HG02884 (cell line): Measurements from ENCODE around the gene ZBTB26.
A peak's percentile ranks its signal among the peaks of the same experiment; 100 is the strongest.

ENCODE experiments used
- ATAC-seq: cut with Tn5 transposase; IDR thresholded peaks from one replicate; pipeline ENCODE4 v1.9.1; 2021; ENCODE audit warnings: mild to moderate bottlenecking, moderate library complexity; ENCODE audit not compliant: unreplicated experiment

ZBTB26 gene

DNA sequence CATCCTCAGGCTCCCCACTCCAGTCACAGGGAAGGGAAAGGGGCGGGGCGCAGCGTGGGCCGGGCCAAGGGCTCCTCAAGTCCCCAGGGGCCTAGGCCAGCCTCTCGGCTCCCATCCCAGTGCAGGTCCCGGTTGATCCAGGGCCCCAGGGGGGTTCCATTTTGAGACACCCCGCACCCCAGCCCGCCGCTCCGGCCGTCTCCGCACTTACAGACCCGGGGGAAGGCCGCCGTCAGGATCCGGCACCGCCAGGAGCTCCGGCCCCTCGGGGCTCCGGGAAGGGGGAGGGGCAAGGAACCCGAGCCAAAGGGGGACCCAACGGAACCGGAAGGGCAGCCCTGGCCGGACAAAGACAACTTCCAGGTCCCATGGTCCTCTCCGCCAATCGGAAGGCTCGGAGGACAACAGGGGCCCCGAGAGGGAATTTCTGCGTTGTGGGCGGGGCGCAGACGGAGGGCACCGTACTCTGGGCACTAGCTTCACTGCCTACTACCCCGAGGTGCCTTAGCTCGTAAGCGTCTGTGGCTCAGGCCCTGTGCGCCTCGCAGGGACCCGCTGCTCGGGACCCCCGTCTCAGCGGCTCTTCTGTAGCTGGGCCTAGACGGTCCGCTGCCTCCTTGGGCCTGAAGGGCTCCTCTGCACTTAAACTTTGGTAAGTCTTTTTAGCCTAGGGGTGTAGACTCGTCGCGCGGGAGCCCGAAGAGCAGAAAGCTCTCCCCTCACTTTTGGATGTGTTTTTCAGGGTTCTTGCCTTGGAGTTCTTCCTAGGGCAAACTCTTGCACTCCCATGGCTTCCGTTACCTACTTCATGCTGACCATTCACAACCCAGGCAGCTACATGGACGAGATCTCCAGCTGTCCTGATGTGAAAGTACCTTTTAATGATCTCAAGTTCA, at the start of gene ZBTB26:
Gene ZBTB26 (minus strand): TSS at position 287 of the 896 bp plus-strand sequence. CDS start 11,578 bp downstream, outside the sequence.
- ATAC-seq, result peak; percentile 87

- no peak for ATAC-seq
These were observed 47.3 kb upstream of the ZBTB26 start for GRCh38 chr9:122978601-122979000.

DNA sequence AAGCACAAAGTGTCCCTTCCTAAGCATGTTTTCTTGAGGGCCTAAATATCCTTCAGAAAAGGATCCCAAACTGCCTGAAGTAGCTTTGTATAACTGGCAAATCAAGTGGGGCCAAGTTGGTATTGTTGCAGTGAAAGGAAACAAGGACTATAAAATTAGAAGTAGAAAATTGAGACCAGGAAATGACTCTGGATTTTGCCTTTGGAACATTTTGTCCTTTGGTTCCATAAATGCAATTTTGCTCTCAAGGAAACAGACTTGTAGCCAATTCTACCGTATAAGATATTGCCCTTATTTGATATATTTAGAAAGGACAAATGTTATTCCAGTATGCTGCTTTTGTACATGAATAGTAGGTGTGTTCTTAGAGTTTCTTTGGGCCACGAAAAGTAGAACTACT, 43.9 kb upstream of the ZBTB26 start:
- ATAC-seq, result no peak

DNA sequence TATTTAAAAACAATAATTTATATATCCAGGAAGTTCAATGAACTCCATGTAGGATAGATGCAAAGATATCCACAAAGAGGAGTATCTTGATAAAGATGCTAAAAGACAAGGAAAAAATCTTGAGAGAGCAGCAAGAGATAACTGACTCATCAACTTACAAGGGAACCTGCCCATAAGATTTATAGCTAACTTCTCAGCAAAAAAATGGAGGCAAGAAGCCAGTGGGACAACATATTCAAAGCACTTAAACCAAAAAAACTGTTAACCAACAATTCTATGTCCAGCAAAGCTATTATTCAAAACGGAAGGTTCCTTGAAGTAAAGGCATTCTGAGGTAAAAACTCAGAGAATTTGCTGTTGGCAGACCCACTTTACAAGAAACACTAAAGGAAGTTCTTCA, 29.8 kb upstream of the ZBTB26 start:
- ATAC-seq, result no peak

DNA sequence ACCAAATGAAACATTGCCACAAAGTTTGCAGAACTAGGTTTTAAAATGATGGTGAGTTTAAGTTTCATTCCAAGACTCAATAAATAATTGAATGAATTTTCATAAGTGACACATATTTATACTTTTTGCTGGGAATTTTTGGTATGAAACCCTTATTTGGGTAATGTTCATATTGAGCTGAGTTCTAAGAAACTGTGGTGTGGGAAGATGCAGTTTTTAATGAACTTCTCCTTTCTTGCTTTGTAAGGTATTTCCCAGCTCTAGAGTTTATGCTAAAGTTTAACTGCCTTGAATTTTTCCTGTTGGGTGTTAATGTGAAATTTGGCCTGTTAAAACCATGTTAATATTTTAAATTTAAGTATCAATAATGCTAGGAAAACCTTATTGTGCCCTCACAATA, 24.6 kb upstream of the ZBTB26 start:
- ATAC-seq, result no peak

GRCh38 chr9:122954253-122954691, 23.0 kb upstream of the ZBTB26 start:
- no peak for ATAC-seq

- no peak for ATAC-seq
These were observed 19.7 kb upstream of the ZBTB26 start for GRCh38 chr9:122951056-122951455.

DNA sequence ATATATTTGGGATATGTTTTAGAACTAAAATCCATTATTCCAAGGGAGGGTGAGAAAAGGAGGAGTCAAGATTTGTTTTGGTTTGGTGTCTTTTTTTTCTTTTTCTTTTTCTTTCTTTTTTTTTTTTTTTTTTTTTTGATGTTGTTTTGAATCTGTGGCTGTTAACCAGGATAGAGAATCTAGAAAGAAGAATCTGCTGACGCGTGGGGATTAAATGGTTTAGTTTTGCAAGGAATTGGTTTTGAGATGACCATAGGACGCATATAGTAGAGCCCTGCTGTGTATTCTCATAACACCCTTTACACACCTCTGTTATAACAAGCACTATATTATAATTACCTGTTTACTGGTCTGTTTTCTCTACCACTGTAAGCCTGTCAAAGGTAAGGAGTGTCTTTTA, 19.0 kb upstream of the ZBTB26 start:
- no peak for ATAC-seq

GRCh38 chr9:122949696-122950095, 18.4 kb upstream of the ZBTB26 start:
- ATAC-seq, result no peak

DNA sequence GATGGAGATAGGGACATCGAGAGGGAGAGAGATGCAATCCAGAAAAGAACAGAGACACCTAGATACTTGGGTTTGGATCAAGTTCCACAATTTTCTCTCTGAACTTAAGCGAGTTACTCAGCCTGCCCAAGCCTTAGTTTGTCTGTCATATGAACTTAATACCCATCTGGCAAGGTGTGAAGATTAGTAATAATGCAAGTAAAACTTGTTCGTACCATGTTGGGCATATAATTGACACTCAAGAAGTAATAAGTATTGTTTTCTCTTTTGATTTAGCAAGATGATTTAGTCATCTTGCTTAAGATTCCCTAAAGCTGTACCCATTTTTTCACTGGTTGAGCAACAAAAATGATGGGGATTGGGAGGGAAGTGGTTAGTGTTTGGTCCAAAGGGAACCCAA, 17.0 kb upstream of the ZBTB26 start:
- ATAC-seq, result no peak

- ATAC-seq, result no peak
These were observed 15.2 kb upstream of the ZBTB26 start for GRCh38 chr9:122946461-122947005.

DNA sequence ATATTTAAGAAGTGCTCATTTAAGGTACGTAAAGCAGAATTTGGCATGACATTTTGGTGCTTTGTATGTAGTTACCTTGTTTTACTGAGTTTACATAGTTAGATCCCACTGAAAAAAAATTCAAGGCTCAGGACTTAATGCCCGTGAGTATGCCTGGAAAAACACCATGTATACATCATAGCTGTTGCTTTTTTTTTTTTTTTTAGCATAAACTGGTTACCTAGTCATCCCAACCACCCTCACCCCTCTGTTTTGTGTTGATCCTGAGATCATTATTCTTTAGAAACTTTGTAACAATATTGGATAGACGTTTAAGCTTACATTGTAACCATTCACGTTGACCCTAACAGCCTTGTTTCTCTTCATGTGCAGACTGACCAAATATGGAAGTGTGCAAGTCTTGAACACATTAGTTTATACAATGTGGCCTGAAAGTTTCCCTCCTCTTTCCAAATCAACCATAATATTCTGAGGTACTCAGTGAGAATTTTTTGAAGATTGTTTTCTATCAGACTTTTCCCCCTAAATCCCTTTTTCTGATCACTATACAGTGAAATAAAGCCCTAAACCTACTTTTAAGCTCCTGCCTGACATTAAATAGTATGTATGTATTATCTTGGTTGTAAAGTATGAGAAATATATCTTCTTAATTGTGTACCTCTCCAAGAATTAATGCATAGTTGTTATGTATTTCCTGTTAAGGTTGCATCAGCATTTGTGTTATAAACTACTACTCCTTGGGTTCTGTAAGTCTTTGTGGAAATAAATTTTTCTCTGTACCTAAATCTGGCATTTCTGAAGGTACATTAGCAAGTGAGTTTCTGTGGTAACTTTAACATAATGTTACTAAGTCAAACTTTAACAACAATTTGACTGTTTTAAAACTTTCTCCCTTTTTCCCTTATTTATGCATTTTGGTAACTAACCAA, 13.9 kb upstream of the ZBTB26 start:
- no peak for ATAC-seq

GRCh38 chr9:122941582-122942234, 10.4 kb upstream of the ZBTB26 start:
- no peak for ATAC-seq

DNA sequence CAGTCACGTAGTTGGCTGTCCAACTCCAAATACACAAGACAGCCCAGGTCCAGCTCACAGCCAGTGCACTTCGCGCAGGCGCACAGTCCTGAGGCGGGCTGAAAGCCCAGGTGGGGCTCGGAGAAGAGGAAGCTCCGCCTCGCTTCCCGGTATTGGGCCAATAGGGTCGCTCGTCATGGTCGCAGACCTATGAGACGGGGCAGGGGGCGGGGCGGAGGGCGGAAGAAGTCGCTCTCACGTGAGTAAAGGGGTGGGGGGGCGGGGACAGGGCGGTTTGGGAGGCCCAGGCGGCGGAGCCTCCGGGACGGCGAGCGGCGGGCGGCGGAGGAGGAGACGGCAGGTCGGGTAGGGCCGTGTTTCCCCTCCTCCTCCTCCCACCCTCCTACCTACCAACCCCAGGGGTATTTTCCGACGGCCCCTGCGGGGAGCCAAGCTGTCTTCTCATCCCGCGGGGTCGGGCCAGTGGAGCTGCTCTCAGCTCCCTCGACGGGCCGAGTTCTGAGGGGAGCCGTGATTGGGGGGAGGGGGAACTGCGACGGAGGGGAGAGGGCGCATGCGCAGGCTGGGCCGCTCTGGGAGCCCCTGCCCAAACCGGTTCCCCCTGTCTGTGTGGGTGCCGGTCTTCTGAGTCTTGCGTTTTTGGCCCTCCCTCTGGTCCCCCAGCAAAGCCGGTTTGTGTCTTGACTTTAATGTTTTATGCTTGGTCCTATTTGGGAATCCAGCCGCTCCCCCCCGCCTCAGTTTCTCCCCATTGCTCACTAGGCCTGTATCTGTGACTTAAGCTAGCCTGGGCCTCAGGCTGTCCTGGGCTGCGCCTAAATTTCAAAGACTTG, 9.7 kb upstream of the ZBTB26 start, which contains the start of gene RABGAP1:
Gene RABGAP1 (plus strand): TSS at position 272 of the 833 bp plus-strand sequence. CDS start 16,040 bp downstream, outside the sequence.
- ATAC-seq, result peak; percentile 98

DNA sequence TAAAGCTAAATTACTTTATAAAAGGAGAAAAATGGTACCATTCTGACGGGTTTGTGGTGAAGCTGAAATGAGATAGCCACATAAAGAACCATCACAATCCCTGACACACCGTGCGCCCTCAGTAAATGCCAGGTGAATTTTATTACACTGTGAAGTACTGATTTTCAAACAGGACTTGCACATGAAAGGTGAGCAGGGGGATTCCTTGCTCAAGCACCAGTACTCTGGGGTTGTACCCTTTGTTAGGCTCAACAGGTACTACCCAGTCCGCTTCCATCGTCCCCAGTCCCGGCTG, 9.1 kb upstream of the ZBTB26 start:
- ATAC-seq, result no peak

DNA sequence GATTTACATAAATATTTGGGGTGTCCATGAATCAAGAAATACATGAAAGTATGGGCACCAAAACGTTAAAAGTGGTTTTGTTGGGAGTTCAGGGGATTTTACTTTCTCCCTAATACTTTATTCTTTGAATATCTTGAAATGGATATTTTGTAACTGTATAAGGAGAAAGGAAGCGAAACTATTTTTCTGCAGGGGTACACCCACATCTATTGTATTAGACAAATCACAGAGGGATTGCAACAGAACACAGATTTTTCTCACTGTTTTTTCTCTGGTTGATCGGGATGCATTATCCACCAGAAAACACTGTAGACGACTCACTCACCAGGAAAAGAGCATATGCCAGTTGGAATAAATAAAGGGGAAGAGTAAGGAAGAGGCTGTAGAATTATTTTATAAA, 8.3 kb upstream of the ZBTB26 start:
- no peak for ATAC-seq

DNA sequence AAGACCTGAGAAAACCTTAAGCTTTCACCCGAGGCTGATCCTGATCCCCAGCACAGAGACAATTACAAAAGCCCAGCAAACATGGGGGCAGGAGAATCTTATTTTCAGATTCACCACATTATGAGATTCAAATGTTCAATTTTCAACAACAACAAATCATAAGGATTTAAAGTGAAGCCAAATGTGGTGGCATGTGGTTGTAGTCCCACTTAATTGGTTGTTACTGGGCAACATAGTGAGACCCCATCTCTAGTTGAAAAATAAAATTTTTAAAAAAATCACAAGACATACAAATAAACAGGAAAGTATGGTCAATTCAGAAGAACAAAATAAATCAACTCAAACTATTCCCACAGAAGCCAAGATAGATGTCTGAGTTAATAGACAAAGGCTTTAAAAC, 5.6 kb upstream of the ZBTB26 start:
- no peak for ATAC-seq

DNA sequence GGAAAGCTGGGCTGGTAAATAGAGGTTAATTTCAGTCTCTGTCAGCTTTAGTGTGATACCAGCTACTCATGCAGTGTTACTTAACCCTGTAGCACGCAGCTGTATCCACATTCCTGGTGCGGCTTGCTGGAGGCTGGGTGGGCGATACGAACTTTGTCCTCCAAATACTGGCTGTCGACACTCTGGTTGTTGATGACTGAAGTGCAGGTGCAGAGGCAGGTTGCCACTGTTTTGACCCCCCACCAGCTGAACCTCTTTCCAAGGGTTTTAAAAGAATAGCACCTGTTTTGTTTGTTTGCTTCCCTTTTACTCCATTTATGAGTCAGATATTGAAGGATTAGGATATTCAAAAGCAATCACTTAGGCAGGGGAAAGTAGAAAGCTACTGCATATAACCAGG, 5.2 kb upstream of the ZBTB26 start:
- no peak for ATAC-seq

GRCh38 chr9:122930541-122931225, 629 bp downstream of the ZBTB26 start:
- ATAC-seq, result peak; percentile 19
